NT2/D1 (cell line): Measurements from ENCODE around the gene RBP5.
A peak's percentile ranks its signal among the peaks of the same experiment; 100 is the strongest.

Experiments used
- DNase-seq: peaks from one replicate; pipeline ENCODE4 v3.0.0-alpha.2; 2011; ENCODE audit warnings: low read depth, low spot score
- H3K27me3 ChIP-seq: 2 replicates; pipeline ENCODE4 v1.6.0; 2011; ENCODE audit warnings: mild to moderate bottlenecking; ENCODE audit not compliant: insufficient read length, insufficient read depth
- H3K36me3 ChIP-seq: 2 replicates; pipeline ENCODE4 v1.6.1; 2011; ENCODE audit warnings: mild to moderate bottlenecking, low read length, mixed read lengths; ENCODE audit not compliant: insufficient read depth, insufficient read length
- H3K4me1 ChIP-seq: 2 replicates; pipeline ENCODE4 v1.5.1; 2011; ENCODE audit not compliant: insufficient read depth, insufficient read length
- H3K4me3 ChIP-seq: 2 replicates; pipeline ENCODE4 v1.5.1; 2011; ENCODE audit warnings: low read depth; ENCODE audit not compliant: insufficient read length
- H3K9ac ChIP-seq: 2 replicates; pipeline ENCODE4 v1.6.0; 2011; ENCODE audit warnings: low read depth; ENCODE audit not compliant: insufficient read length
- H3K9me3 ChIP-seq: 2 replicates; pipeline ENCODE4 v1.5.1; 2011; ENCODE audit warnings: mild to moderate bottlenecking, low read length; ENCODE audit not compliant: insufficient read depth
- SUZ12 ChIP-seq: IDR thresholded peaks from 2 replicates; pipeline ENCODE4 v1.6.1; 2011; ENCODE audit not compliant: insufficient read length, insufficient read depth; ENCODE audit errors: extremely low read depth
- YY1 ChIP-seq: IDR thresholded peaks from 2 replicates; pipeline ENCODE4 v1.6.1; 2011; ENCODE audit not compliant: insufficient read length, insufficient read depth
- ZNF274 ChIP-seq: IDR thresholded peaks from 2 replicates; pipeline ENCODE4 v1.6.1; 2011; ENCODE audit warnings: mild to moderate bottlenecking, low read depth, low read length

RBP5 gene

GRCh38 chr12:7146906-7147305, 18.2 kb upstream of the RBP5 start:
- Histone ChIP-seq H3K9me3 (no peaks in the 10 kb centered on the region), H3K27me3 (no peaks in the 10 kb centered on the region), H3K4me3 (no peak overlapping the region), H3K36me3 (peaks cover 51% of the 10 kb centered on the region), H3K9ac (no peak overlapping the region), H3K4me1 (no peaks in the 10 kb centered on the region)
- DNase-seq, result no peak
- TF ChIP-seq YY1 (no peak), SUZ12 (no peak), ZNF274 (no peak)

- H3K4me1 ChIP-seq, result no peaks in the 10 kb centered on the region
- no peak overlapping the region for H3K4me3 ChIP-seq
- no peaks in the 10 kb centered on the region for H3K9me3 ChIP-seq
- peaks cover 49% of the 10 kb centered on the region for H3K36me3 ChIP-seq
- DNase-seq, result no peak
- TF ChIP-seq SUZ12, result no peak
- TF ChIP-seq YY1, result no peak
- no peak for TF ChIP-seq ZNF274
- no peak overlapping the region for H3K9ac ChIP-seq
- H3K27me3 ChIP-seq, result no peaks in the 10 kb centered on the region
These were observed 17.5 kb upstream of the RBP5 start for GRCh38 chr12:7146228-7146627.

- Histone ChIP-seq H3K9ac (no peak overlapping the region), H3K9me3 (no peaks in the 10 kb centered on the region), H3K4me1 (no peaks in the 10 kb centered on the region), H3K36me3 (peaks cover 49% of the 10 kb centered on the region), H3K27me3 (no peaks in the 10 kb centered on the region), H3K4me3 (no peak overlapping the region)
- TF ChIP-seq YY1 (no peak), ZNF274 (no peak), SUZ12 (no peak)
- no peak for DNase-seq
These were observed 17.0 kb upstream of the RBP5 start for GRCh38 chr12:7145671-7146070.

GRCh38 chr12:7144414-7145120, 15.9 kb upstream of the RBP5 start:
- no peak for DNase-seq

GRCh38 chr12:7143564-7143963, 14.9 kb upstream of the RBP5 start:
- Histone ChIP-seq H3K27me3 (no peaks in the 10 kb centered on the region), H3K9me3 (no peaks in the 10 kb centered on the region), H3K4me1 (no peaks in the 10 kb centered on the region), H3K4me3 (no peak overlapping the region), H3K9ac (no peak overlapping the region), H3K36me3 (peaks cover 36% of the 10 kb centered on the region)
- TF ChIP-seq YY1 (no peak), ZNF274 (no peak), SUZ12 (no peak)
- no peak for DNase-seq

More at GRCh38 chr12:7144414-7145120, 15.9 kb upstream of the RBP5 start:
- H3K4me3 ChIP-seq, result no peak overlapping the region
- no peaks in the 10 kb centered on the region for H3K27me3 ChIP-seq
- TF ChIP-seq YY1 (no peak), SUZ12 (no peak), ZNF274 (no peak)
- H3K9ac ChIP-seq, result no peak overlapping the region
- no peaks in the 10 kb centered on the region for H3K4me1 ChIP-seq
- peaks cover 43% of the 10 kb centered on the region for H3K36me3 ChIP-seq
- H3K9me3 ChIP-seq, result no peaks in the 10 kb centered on the region

- peaks cover 39% of the 10 kb centered on the region for H3K36me3 ChIP-seq
- no peak overlapping the region for H3K4me3 ChIP-seq
- no peaks in the 10 kb centered on the region for H3K4me1 ChIP-seq
- H3K27me3 ChIP-seq, result no peaks in the 10 kb centered on the region
- no peak overlapping the region for H3K9ac ChIP-seq
- H3K9me3 ChIP-seq, result no peaks in the 10 kb centered on the region
- TF ChIP-seq ZNF274 (no peak), SUZ12 (no peak), YY1 (no peak)
- DNase-seq, result no peak
These were observed 14.2 kb upstream of the RBP5 start for GRCh38 chr12:7142809-7143465.

GRCh38 chr12:7142056-7142644, 13.5 kb upstream of the RBP5 start:
- Histone ChIP-seq H3K4me1 (no peaks in the 10 kb centered on the region), H3K9me3 (no peaks in the 10 kb centered on the region), H3K36me3 (peaks cover 46% of the 10 kb centered on the region), H3K9ac (no peak overlapping the region), H3K27me3 (no peaks in the 10 kb centered on the region), H3K4me3 (no peak overlapping the region)
- TF ChIP-seq ZNF274, result no peak
- DNase-seq, result peak; percentile 75
